Measurements from ENCODE around the gene IGF2.
"Not testable (repeated sequence)": the region's sequence is repeated elsewhere in the genome, so short reads cannot be mapped to it uniquely, and the experiment has no call there.

IGF2 gene

GRCh38 chr11:2180347-2180746 is 41.2 kb upstream of the IGF2 start:
- TF ChIP-seq PATZ1 (CRISPR knock-in tag; IDR thresholded peaks at IDR 0.05; ENCODE audit: borderline replicate concordance): no peak
- no peak for TF ChIP-seq ZFP3 (CRISPR knock-in tag; IDR thresholded peaks at IDR 0.05)
- no peak for TF ChIP-seq POU6F1 (CRISPR knock-in tag; IDR thresholded peaks at IDR 0.05; ENCODE audit: borderline replicate concordance, low read depth)
- no peak for TF ChIP-seq TOX (CRISPR knock-in tag; IDR thresholded peaks at IDR 0.05; ENCODE audit: borderline replicate concordance)
- no peak for TF ChIP-seq BACH2 (CRISPR knock-in tag; IDR thresholded peaks at IDR 0.05; ENCODE audit: borderline replicate concordance)
- TF ChIP-seq ESRRG (CRISPR knock-in tag; IDR thresholded peaks at IDR 0.05): no peak
- no peak for TF ChIP-seq ZFP30 (CRISPR knock-in tag; IDR thresholded peaks at IDR 0.05)
- no peak for TF ChIP-seq ZNF70 (CRISPR knock-in tag; IDR thresholded peaks at IDR 0.05)
- TF ChIP-seq ZNF565 (CRISPR knock-in tag; conservative IDR thresholded peaks at IDR 0.05; ENCODE audit: low read depth): no peak
- no peak for TF ChIP-seq CSDC2 (CRISPR knock-in tag; IDR thresholded peaks at IDR 0.05)
- TF ChIP-seq, protein P1, sequence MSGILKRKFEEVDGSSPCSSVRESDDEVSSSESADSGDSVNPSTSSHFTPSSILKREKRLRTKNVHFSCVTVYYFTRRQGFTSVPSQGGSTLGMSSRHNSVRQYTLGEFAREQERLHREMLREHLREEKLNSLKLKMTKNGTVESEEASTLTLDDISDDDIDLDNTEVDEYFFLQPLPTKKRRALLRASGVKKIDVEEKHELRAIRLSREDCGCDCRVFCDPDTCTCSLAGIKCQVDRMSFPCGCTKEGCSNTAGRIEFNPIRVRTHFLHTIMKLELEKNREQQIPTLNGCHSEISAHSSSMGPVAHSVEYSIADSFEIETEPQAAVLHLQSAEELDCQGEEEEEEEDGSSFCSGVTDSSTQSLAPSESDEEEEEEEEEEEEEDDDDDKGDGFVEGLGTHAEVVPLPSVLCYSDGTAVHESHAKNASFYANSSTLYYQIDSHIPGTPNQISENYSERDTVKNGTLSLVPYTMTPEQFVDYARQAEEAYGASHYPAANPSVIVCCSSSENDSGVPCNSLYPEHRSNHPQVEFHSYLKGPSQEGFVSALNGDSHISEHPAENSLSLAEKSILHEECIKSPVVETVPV (CRISPR knock-in tag; IDR thresholded peaks at IDR 0.05): no peak
- no peak for ATAC-seq

- no peak for ATAC-seq
- TF ChIP-seq ZNF70 (CRISPR knock-in tag; IDR thresholded peaks at IDR 0.05) (no peak), TOX (CRISPR knock-in tag; IDR thresholded peaks at IDR 0.05; ENCODE audit: borderline replicate concordance) (no peak), SNAI2 (CRISPR knock-in tag; IDR thresholded peaks at IDR 0.05) (no peak), ESRRG (CRISPR knock-in tag; IDR thresholded peaks at IDR 0.05) (no peak), ZC3H10 (CRISPR knock-in tag; IDR thresholded peaks at IDR 0.05) (no peak), TCF4 (CRISPR knock-in tag; IDR thresholded peaks at IDR 0.05; ENCODE audit: borderline replicate concordance) (no peak), POU6F1 (CRISPR knock-in tag; IDR thresholded peaks at IDR 0.05; ENCODE audit: borderline replicate concordance, low read depth) (no peak), ZFP3 (CRISPR knock-in tag; IDR thresholded peaks at IDR 0.05) (no peak)
Observed at GRCh38 chr11:2179516-2179915, 40.3 kb upstream of the IGF2 start.

DNA sequence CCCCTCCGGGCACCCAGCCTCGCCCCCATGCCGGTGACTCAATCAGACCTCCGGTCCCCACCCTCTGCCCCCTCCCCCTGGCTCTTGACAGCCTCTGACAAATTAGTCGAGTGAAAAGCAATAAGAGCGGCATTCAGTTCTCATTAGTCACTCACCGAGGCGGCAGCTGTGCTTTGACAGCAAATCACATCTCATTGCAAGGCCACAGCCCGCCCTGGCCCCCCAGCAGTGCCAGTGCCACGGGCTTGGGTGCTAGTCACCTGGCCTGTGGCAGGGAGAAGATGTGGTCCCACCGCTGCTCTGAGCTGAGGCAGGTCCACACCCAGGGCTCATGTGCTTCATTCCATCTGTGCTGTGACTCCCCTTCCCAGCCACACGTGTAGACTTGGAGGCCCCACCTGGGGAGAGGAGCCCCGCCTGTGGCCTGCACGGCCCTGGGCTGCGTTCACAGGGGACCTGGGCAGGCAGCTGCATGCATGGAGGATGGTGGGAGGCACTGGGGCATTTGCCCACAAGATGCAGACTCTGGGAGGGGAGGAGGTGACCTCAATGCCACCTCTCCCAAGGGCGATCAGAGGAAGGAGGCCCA is 39.8 kb upstream of the IGF2 start:
- no peak for ATAC-seq
- TF ChIP-seq PPARA (CRISPR knock-in tag; IDR thresholded peaks at IDR 0.05; ENCODE audit: borderline replicate concordance): no peak
- no peak for TF ChIP-seq POU6F1 (CRISPR knock-in tag; IDR thresholded peaks at IDR 0.05; ENCODE audit: borderline replicate concordance, low read depth)
- TF ChIP-seq ZFP3 (CRISPR knock-in tag; IDR thresholded peaks at IDR 0.05): no peak
- TF ChIP-seq ISL1 (CRISPR knock-in tag; IDR thresholded peaks at IDR 0.05): no peak
- TF ChIP-seq TCF4 (CRISPR knock-in tag; IDR thresholded peaks at IDR 0.05; ENCODE audit: borderline replicate concordance): no peak
- TF ChIP-seq ARNTL (CRISPR knock-in tag; IDR thresholded peaks at IDR 0.05; ENCODE audit: borderline replicate concordance, low read depth): no peak
- TF ChIP-seq, protein P2, sequence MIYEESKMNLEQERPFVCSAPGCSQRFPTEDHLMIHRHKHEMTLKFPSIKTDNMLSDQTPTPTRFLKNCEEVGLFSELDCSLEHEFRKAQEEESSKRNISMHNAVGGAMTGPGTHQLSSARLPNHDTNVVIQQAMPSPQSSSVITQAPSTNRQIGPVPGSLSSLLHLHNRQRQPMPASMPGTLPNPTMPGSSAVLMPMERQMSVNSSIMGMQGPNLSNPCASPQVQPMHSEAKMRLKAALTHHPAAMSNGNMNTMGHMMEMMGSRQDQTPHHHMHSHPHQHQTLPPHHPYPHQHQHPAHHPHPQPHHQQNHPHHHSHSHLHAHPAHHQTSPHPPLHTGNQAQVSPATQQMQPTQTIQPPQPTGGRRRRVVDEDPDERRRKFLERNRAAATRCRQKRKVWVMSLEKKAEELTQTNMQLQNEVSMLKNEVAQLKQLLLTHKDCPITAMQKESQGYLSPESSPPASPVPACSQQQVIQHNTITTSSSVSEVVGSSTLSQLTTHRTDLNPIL (CRISPR knock-in tag; IDR thresholded peaks at IDR 0.05; ENCODE audit: low read depth): no peak
- TF ChIP-seq TOX (CRISPR knock-in tag; IDR thresholded peaks at IDR 0.05; ENCODE audit: borderline replicate concordance): no peak
- TF ChIP-seq, protein P1 (CRISPR knock-in tag; IDR thresholded peaks at IDR 0.05): no peak
- TF ChIP-seq BACH2 (CRISPR knock-in tag; IDR thresholded peaks at IDR 0.05; ENCODE audit: borderline replicate concordance): no peak

DNA sequence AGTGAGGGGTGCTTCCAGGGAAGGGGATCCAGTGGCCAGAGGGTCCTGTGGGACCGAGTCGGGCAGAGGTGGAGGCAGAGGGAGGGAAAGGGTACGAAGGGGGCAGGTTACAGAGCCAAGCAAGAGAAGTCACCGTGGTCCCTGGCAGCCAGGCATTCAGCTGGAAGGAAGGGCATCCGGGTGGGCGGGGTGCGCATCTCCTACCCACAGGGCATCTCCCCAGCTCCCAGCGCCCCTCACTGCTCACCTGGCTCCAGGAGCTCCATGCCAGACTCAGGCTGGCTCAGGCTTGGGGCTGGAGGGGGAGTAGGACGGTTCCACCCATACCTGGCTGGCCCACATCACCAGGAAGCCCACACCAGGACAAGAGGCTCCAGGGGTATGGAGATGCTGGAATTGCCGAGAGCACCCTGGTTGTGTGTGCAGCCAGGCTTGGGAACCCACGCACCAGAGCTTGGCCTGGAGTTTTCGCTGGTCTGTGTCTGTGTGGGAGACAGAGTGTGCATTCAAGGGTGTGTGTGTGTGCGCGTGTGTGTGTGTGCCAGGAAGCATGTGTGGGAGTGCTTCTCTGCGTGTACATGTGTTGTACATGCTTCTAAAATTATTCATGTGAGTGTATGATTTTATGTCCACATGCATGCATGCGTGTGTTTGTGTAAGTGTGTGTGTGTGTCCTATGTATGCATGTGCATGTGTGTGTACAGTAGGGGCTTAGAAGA is 39.0 kb upstream of the IGF2 start:
- ATAC-seq: not testable (repeated sequence)
